Subcutaneous abdominal adipose tissue (tissue), 5 donors: ENCODE measurements around the gene GRIA1.

Source experiments
- H3K27ac ChIP-seq: one replicate; pipeline ENCODE4 v1.7.0; 2013; ENCODE audit warnings: low read depth, mild to moderate bottlenecking, inconsistent platforms, low read length, moderate library complexity
- H3K27me3 ChIP-seq, 5 donors: one replicate each; pipeline ENCODE4 v1.7.0; 2013; ENCODE audit warnings: low read length in 5 of 5, inconsistent platforms in 1 of 5; ENCODE audit not compliant: control insufficient read depth in 5 of 5, insufficient read depth in 4 of 5
- H3K36me3 ChIP-seq, 5 donors: one replicate each; pipeline ENCODE4 v1.7.0; 2013; ENCODE audit warnings: low read length in 5 of 5; ENCODE audit not compliant: control insufficient read depth in 5 of 5, insufficient read depth in 5 of 5
- H3K4me1 ChIP-seq, 5 donors: one replicate each; pipeline ENCODE4 v1.7.0; 2013; ENCODE audit warnings: low read length in 5 of 5, mild to moderate bottlenecking in 3 of 5, moderate library complexity in 1 of 5; ENCODE audit not compliant: control insufficient read depth in 5 of 5, insufficient read depth in 5 of 5
- H3K4me3 ChIP-seq, 5 donors: one replicate each; pipeline ENCODE4 v1.7.0; 2013; ENCODE audit warnings: low read length in 5 of 5, low read depth in 1 of 5
- H3K9ac ChIP-seq, 5 donors: one replicate each; pipeline ENCODE4 v1.7.0; 2013; ENCODE audit warnings: low read length in 5 of 5, mild to moderate bottlenecking in 4 of 5, moderate library complexity in 3 of 5
- H3K9me3 ChIP-seq, 5 donors: one replicate each; pipeline ENCODE4 v1.7.0; 2013; ENCODE audit warnings: low read length in 5 of 5; ENCODE audit not compliant: control insufficient read depth in 5 of 5
- donor health status: healthy.
- donor health status: healthy.
- donor health status: healthy.
- donor health status: healthy.
- donor health status: healthy.

GRIA1 gene

DNA sequence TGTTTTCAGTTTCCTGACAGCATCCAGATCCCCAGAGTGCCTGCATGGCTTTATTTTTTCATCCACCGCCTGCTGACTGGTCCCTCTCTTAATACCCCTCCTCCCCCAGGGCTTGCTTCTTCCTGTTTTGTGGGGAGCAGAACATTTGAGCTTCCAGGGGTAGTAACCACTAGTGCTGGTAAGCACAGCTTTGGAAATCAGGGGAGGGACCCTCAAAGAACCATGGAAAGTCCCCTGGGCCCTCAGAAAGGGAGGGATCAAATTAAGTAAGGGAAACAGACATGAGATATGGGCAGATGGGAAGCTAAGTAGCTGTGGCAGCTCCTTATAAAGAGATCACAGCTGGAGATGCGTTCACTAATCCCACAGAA lies 26.8 kb downstream of the GRIA1 start:
- Histone ChIP-seq H3K9me3 (peaks cover 0 to 6% (median 0%) of the 10 kb centered on the region in 5 donors), H3K4me3 (no peak overlapping the region), H3K4me1 (peaks cover 0 to 2% (median 0%) of the 10 kb centered on the region in 5 donors), H3K9ac (no peak overlapping the region), H3K27ac (no peak overlapping the region), H3K27me3 (no peaks in the 10 kb centered on the region), H3K36me3 (no peaks in the 10 kb centered on the region)

GRCh38 chr5:153520137-153520536 lies 29.7 kb downstream of the GRIA1 start:
- peaks cover 0 to 2% (median 0%) of the 10 kb centered on the region in 5 donors for H3K27me3 ChIP-seq
- no peaks in the 10 kb centered on the region for H3K36me3 ChIP-seq
- no peak overlapping the region for H3K4me3 ChIP-seq
- H3K9ac ChIP-seq = no peak overlapping the region
- no peaks in the 10 kb centered on the region for H3K9me3 ChIP-seq
- H3K27ac ChIP-seq = no peak overlapping the region
- peaks cover 0 to 10% (median 0%) of the 10 kb centered on the region in 5 donors for H3K4me1 ChIP-seq

DNA sequence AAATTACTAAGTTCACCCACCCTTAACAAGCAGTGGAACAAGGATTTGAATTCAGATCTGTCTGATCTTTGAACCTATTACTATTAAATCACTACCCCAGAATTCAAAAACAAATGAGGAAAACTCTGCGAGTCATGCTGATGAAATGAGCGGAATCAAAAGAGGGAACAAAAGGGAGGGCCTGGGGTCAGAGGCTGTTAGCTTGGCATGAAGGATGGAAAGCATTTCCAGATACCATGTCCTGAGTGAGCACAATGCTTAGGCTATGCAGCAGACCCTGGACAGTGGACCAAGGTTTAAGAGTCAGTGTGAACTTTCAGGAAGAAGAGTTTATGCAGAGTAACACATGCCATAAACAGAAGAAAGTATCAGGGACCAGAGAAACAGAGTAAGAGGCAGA lies 30.5 kb downstream of the GRIA1 start:
- Histone ChIP-seq H3K4me1 (peaks cover 0 to 10% (median 0%) of the 10 kb centered on the region in 5 donors), H3K9me3 (no peaks in the 10 kb centered on the region), H3K36me3 (no peaks in the 10 kb centered on the region), H3K4me3 (no peak overlapping the region), H3K27me3 (peaks cover 0 to 2% (median 0%) of the 10 kb centered on the region in 5 donors), H3K27ac (no peak overlapping the region), H3K9ac (no peak overlapping the region)

DNA sequence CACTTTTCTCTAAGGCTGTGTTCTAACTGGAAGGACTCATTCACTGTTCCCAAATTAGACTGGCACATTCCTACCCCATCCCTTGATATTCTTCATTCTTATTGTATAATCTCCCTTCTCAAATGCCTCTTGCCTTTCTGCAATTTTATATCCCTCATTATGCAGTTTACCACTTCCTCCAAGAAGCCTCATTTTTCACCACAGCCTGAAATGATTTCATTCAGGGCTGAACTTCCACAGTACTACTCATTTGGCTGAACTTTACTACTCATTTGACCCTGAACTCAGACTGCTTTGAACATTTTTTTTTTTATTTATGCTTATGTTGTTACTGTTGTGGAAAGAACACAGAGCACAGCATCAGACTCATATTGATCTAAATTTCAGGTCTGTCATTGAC lies 32.7 kb downstream of the GRIA1 start:
- no peak overlapping the region for H3K9ac ChIP-seq
- H3K4me1 ChIP-seq = peaks cover 0 to 10% (median 0%) of the 10 kb centered on the region in 5 donors
- H3K27me3 ChIP-seq = peaks cover 0 to 2% (median 0%) of the 10 kb centered on the region in 5 donors
- H3K4me3 ChIP-seq = no peak overlapping the region
- no peaks in the 10 kb centered on the region for H3K36me3 ChIP-seq
- H3K9me3 ChIP-seq = no peaks in the 10 kb centered on the region
- H3K27ac ChIP-seq = no peak overlapping the region

DNA sequence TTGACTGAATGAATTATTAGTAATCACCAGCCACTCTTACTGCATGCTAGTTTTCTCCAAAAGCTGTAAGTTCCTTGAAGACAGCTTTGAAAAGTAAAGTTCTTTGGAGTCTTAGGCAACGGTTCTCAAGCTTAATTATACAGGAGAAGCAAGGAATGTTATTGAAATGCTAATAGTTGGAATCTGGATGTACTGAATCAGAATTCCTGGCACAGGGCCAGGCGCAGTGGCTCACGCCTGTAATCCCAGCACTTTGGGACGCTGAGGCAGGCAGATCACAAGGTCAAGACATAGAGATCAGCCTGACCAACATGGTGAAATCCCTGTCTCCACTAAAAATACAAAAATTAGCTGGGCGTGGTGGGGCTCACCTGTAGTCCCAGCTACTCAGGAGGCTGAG lies 33.4 kb downstream of the GRIA1 start:
- Histone ChIP-seq H3K4me3 (no peak overlapping the region), H3K27me3 (peaks cover 0 to 2% (median 0%) of the 10 kb centered on the region in 5 donors), H3K9ac (no peak overlapping the region), H3K9me3 (no peaks in the 10 kb centered on the region), H3K27ac (no peak overlapping the region), H3K36me3 (no peaks in the 10 kb centered on the region), H3K4me1 (peaks cover 0 to 10% (median 0%) of the 10 kb centered on the region in 5 donors)

DNA sequence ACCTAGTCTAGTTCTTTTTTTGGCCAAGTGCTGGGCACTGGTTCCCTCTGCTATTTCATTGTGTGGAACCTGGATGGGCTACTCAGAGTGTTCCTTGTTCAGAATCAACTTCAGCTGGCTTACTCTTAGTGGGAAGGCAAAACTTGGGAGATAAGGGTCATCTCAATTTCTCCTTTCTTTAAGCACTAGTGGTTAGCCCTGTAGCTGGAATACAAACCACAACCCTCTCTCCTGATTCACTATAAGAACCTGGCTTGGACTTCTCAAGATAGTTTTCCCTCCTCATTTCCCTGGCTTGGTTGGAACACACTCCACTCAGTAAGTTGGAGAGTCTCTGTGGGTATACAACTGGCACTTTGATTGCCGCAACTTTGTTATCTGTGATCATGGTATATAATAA lies 35.1 kb downstream of the GRIA1 start:
- H3K27me3 ChIP-seq = peaks cover 0 to 4% (median 0%) of the 10 kb centered on the region in 5 donors
- H3K36me3 ChIP-seq = no peaks in the 10 kb centered on the region
- H3K27ac ChIP-seq = no peak overlapping the region
- no peak overlapping the region for H3K4me3 ChIP-seq
- H3K9me3 ChIP-seq = no peaks in the 10 kb centered on the region
- H3K9ac ChIP-seq = no peak overlapping the region
- peaks cover 0 to 10% (median 0%) of the 10 kb centered on the region in 5 donors for H3K4me1 ChIP-seq

DNA sequence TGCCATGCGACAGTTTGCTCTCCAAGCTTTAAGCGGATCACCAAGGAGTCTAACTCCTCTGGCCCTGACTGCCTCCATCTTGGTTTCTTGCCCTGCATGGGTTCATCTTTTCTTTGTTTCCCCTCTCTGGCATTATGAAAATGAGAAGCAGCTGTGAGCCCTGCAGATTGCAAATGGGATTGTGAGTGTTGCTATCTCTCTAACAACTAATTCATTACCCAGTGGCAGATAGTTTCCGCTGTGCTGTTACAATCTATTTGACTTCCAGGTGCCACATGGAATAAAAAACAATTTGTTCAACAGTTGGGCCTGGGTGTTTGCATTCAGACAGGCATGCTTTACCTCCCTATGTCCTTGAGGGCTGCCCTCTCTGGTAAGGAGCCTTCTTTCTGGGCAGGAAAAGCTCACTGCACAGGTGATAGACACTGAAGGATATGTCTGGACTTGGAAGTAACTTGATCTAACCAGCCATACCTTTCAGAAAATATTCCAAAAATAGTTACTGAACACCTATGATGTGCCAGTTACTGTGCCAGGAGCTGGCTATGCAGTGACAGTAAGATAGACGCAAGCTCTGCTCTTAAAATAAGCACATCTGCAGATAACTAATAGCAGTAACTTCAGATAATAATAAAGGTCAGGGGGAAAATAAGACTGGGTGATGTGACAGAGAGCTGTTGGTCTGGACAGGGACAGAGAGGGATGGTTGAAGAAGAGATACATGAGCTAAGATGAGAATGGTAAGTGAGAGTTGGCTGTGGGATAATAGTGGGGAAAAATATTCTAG lies 40.1 kb downstream of the GRIA1 start:
- H3K36me3 ChIP-seq = no peaks in the 10 kb centered on the region
- H3K4me3 ChIP-seq = no peak overlapping the region
- H3K9me3 ChIP-seq = no peaks in the 10 kb centered on the region
- H3K4me1 ChIP-seq = peaks cover 0 to 7% (median 3%) of the 10 kb centered on the region in 5 donors
- no peak overlapping the region for H3K9ac ChIP-seq
- peaks cover 0 to 10% (median 0%) of the 10 kb centered on the region in 5 donors for H3K27me3 ChIP-seq
- no peak overlapping the region for H3K27ac ChIP-seq

DNA sequence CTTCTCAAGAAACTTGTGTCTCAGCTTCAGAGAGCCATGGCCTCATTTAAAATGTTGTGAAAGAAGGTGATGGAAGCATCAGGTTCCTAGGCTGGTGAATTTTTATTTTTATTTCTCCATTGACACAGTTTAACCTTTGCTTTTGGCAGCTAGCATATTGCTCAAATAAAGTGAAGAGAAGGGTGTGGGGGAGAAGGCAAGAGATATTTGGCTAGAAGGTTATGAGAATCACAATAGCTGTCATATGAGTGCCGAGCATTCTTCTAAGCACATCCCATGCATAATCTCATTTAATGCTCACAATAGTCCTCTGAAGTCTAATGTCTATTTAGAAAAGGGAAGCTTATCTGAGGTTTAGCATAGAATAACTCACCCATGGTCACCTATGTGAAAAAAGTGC lies 43.1 kb downstream of the GRIA1 start:
- no peaks in the 10 kb centered on the region for H3K9me3 ChIP-seq
- no peak overlapping the region for H3K27ac ChIP-seq
- no peak overlapping the region for H3K4me3 ChIP-seq
- H3K9ac ChIP-seq = no peak overlapping the region
- peaks cover 0 to 10% (median 3%) of the 10 kb centered on the region in 5 donors for H3K27me3 ChIP-seq
- H3K4me1 ChIP-seq = peaks cover 0 to 7% (median 3%) of the 10 kb centered on the region in 5 donors
- no peaks in the 10 kb centered on the region for H3K36me3 ChIP-seq

DNA sequence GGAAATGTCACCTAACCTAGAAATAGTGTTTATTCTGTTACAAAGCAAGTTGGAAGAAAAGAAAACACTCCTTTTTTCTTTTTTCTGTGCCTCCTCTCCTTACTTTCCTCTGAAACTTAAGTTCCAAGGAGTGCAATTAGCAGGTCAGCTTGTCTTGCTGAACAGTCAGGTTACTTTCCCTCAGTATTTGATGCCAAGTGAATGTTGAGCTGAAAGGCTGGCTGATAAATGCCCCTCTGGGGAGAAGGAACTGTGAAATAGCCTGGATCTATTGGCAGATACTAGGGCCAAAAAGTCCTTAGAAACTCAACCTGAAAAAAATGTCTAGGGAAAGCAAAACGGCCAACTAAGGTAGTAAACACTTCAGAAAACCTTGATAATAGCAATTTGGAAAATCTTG lies 43.6 kb downstream of the GRIA1 start:
- Histone ChIP-seq H3K27ac (no peak overlapping the region), H3K9me3 (no peaks in the 10 kb centered on the region), H3K4me1 (peaks cover 0 to 7% (median 3%) of the 10 kb centered on the region in 5 donors), H3K36me3 (no peaks in the 10 kb centered on the region), H3K27me3 (peaks cover 0 to 10% (median 3%) of the 10 kb centered on the region in 5 donors), H3K9ac (no peak overlapping the region), H3K4me3 (no peak overlapping the region)

- peaks cover 0 to 7% (median 3%) of the 10 kb centered on the region in 5 donors for H3K4me1 ChIP-seq
- no peak overlapping the region for H3K9ac ChIP-seq
- H3K4me3 ChIP-seq = no peak overlapping the region
- no peaks in the 10 kb centered on the region for H3K9me3 ChIP-seq
- no peaks in the 10 kb centered on the region for H3K36me3 ChIP-seq
- H3K27me3 ChIP-seq = peaks cover 0 to 9% (median 3%) of the 10 kb centered on the region in 5 donors
- no peak overlapping the region for H3K27ac ChIP-seq
Measured at GRCh38 chr5:153537207-153537606, 46.7 kb downstream of the GRIA1 start.
